HEK293T (cell line): ENCODE results near the gene STK24.

Source experiments
- CTCF ChIA-PET: fragments of 350-600 bp; formaldehyde crosslinking; extraction: SDS; loops from one replicate; lab custom pipeline; 2021; ENCODE audit warnings: antibody characterized with exemption, inconsistent platforms; lab: Yijun Ruan, JAX
- POLR2A ChIA-PET: fragments of 350-600 bp; formaldehyde crosslinking; extraction: SDS; loops from one replicate; lab custom pipeline; 2020; ENCODE audit warnings: antibody characterized with exemption, inconsistent platforms; lab: Yijun Ruan, JAX
- DNase-seq: peaks from one replicate; pipeline ENCODE4 v3.0.0; 2012; ENCODE audit warnings: mixed read lengths; ENCODE audit errors: extremely low spot score
- ARNT ChIP-seq: fragments of 450-650 bp; IDR thresholded peaks from 2 replicates; pipeline ENCODE4 v1.6.1; 2017; ENCODE audit warnings: mild to moderate bottlenecking
- BHLHE40 ChIP-seq: fragments of 450-650 bp; IDR thresholded peaks from 2 replicates; pipeline ENCODE4 v1.6.1; 2016; ENCODE audit warnings: mild to moderate bottlenecking, moderate library complexity, borderline replicate concordance
- CTBP1 ChIP-seq: fragments of 450-650 bp; IDR thresholded peaks from 2 replicates; pipeline ENCODE4 v1.6.1; 2016; ENCODE audit warnings: borderline replicate concordance
- ELF4 ChIP-seq: fragments of 450-650 bp; IDR thresholded peaks from 2 replicates; pipeline ENCODE4 v1.6.1; 2017; ENCODE audit warnings: antibody characterized with exemption
- FOXA1 ChIP-seq: fragments of 450-650 bp; IDR thresholded peaks from 2 replicates; pipeline ENCODE4 v1.6.1; 2016; ENCODE audit warnings: mild to moderate bottlenecking
- FOXK2 ChIP-seq: fragments of 450-650 bp; IDR thresholded peaks from 2 replicates; pipeline ENCODE4 v1.6.1; 2016; ENCODE audit warnings: mild to moderate bottlenecking
- FOXM1 ChIP-seq: fragments of 450-650 bp; IDR thresholded peaks from 2 replicates; pipeline ENCODE4 v1.6.1; 2017; ENCODE audit warnings: mild to moderate bottlenecking, borderline replicate concordance
- HDGF ChIP-seq: fragments of 450-650 bp; IDR thresholded peaks from 2 replicates; pipeline ENCODE4 v1.6.1; 2017; ENCODE audit warnings: antibody characterized with exemption, borderline replicate concordance
- L3MBTL2 ChIP-seq: fragments of 450-650 bp; conservative IDR thresholded peaks from 2 replicates; pipeline ENCODE4 v1.6.1; 2016; ENCODE audit warnings: mild to moderate bottlenecking
- LEF1 ChIP-seq: fragments of 450-650 bp; IDR thresholded peaks from 2 replicates; pipeline ENCODE4 v1.6.1; 2017; ENCODE audit warnings: mild to moderate bottlenecking, borderline replicate concordance
- NFRKB ChIP-seq: fragments of 450-650 bp; IDR thresholded peaks from 2 replicates; pipeline ENCODE4 v1.6.1; 2016; ENCODE audit warnings: mild to moderate bottlenecking, moderate library complexity
- PKNOX1 ChIP-seq: fragments of 450-650 bp; IDR thresholded peaks from 2 replicates; pipeline ENCODE4 v1.6.1; 2016
- SP1 ChIP-seq: fragments of 450-650 bp; IDR thresholded peaks from 2 replicates; pipeline ENCODE4 v1.6.1; 2017
- SUZ12 ChIP-seq: fragments of 450-650 bp; IDR thresholded peaks from 2 replicates; pipeline ENCODE4 v1.6.1; 2016; ENCODE audit warnings: mild to moderate bottlenecking
- TARDBP ChIP-seq: fragments of 450-650 bp; IDR thresholded peaks from 2 replicates; pipeline ENCODE4 v1.6.1; 2016
- ZNF384 ChIP-seq: fragments of 450-650 bp; IDR thresholded peaks from 2 replicates; pipeline ENCODE4 v1.6.1; 2016

Gene STK24

GRCh38 chr13:98508685-98509084 is 68.2 kb downstream of the STK24 start:
- TF ChIP-seq PKNOX1: no peak
- no peak for TF ChIP-seq SP1
- no peak for TF ChIP-seq ARNT
- TF ChIP-seq TARDBP: no peak
- no peak for TF ChIP-seq HDGF
- TF ChIP-seq ZNF384: no peak
- ChIA-PET CTCF (no interaction called here), POLR2A (no interaction called here)
- no peak for DNase-seq

DNA sequence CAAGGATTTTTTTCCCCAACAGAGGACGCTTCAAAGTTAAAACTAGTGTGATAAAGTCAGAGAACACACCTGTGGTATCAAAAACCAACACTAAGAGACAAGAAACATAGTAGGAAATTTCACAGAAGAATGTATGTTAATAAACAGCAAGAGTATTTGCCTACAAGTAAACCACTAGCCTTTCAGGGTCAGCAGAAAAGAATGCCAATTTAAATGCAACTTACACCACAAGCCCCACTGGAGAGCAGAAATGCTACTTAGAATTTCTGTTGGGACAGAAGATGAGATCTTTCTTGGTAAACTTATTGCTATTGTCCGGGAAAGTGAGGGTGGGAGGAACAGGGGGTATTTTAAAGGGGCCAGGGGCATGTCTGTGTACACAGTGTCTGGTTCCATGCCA is 68.6 kb downstream of the STK24 start:
- no peak for DNase-seq
- TF ChIP-seq FOXK2 (no peak), CTBP1 (no peak), SP1 (no peak), SUZ12 (no peak), ZNF384 (no peak), L3MBTL2 (no peak), FOXA1 (no peak)
- ChIA-PET POLR2A (no interaction called here), CTCF (interaction anchor here (1.8 kb wide), 1 partner anchor 12 kb away, joined by 6 read pairs; no protein-coding TSS in a partner anchor)

DNA sequence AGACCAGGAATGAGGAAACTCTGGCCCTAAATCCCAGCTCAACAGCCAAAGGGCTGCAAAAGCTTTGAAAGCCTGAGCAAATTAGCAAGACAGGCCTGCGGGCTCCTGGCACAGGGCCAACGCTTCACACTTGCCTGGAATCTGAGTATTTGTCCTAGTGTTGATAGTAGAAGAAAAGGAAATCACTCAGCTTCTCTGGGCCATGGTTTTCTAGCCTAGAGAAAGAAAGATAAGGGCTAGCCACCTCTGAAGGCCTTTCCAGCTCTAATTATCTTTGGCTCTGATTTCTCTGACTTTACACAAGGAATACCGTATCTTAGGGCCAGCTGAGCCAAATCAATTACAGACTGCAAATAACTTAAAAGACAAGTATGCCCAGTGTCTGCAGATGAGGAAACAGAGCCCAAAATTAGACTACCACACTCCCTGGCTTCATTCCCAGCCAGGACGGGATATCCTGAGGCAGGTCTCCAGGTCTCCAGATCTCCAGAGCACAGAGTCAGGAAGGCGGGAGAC is 69.6 kb downstream of the STK24 start:
- no peak for DNase-seq
- POLR2A ChIA-PET: interaction anchor here (1.5 kb wide), 1 partner anchor 23 kb away, joined by 4 read pairs; no protein-coding TSS in a partner anchor
- CTCF ChIA-PET: interaction anchor here (1.0 to 1.8 kb wide), 2 partner anchors 13 to 59 kb away, joined by 4 to 6 read pairs; no protein-coding TSS in a partner anchor
- TF ChIP-seq ARNT: no peak
- no peak for TF ChIP-seq FOXM1
- no peak for TF ChIP-seq ZNF384
- no peak for TF ChIP-seq BHLHE40
- no peak for TF ChIP-seq CTBP1
- no peak for TF ChIP-seq ELF4
- no peak for TF ChIP-seq FOXK2
- TF ChIP-seq NFRKB: no peak
- TF ChIP-seq LEF1: no peak
- no peak for TF ChIP-seq SUZ12
- no peak for TF ChIP-seq L3MBTL2
- TF ChIP-seq TARDBP: no peak

GRCh38 chr13:98506728-98507230 is 70.1 kb downstream of the STK24 start:
- CTCF ChIA-PET: interaction anchor here (1.0 to 1.8 kb wide), 2 partner anchors 13 to 58 kb away, joined by 4 to 6 read pairs; no protein-coding TSS in a partner anchor
- no peak for DNase-seq
- TF ChIP-seq FOXM1 (no peak), ARNT (no peak), L3MBTL2 (no peak), PKNOX1 (no peak), BHLHE40 (no peak), NFRKB (no peak), HDGF (no peak), LEF1 (no peak), ZNF384 (no peak), SP1 (no peak), FOXK2 (no peak), TARDBP (no peak), FOXA1 (no peak), ELF4 (no peak)
- POLR2A ChIA-PET: interaction anchor here (1.5 kb wide), 1 partner anchor 22 kb away, joined by 4 read pairs; no protein-coding TSS in a partner anchor

DNA sequence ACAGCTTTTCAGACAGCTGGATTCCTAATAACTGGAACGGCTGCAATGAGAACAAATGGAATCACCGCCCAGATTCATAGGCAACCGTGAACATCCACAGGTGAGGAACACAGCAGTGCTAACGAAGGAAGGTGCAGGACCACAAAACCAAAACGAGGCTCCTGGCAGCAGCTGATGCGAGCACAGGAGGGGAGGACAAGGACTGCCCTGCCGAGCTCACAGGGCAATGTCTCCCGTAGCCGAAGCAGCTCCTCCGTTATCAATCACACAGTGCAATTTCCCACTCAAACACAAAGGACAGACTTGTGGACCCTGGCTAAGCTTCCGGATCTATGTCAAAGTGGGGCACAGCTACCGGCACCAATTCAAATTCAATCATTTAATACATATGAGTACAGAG is 70.6 kb downstream of the STK24 start:
- CTCF ChIA-PET: interaction anchor here (1.8 kb wide), 1 partner anchor 14 kb away, joined by 6 read pairs; no protein-coding TSS in a partner anchor
- TF ChIP-seq SP1 (no peak), FOXA1 (no peak), FOXM1 (no peak), L3MBTL2 (no peak), SUZ12 (no peak), ZNF384 (no peak), FOXK2 (no peak), BHLHE40 (no peak), CTBP1 (no peak), ARNT (no peak), NFRKB (no peak), TARDBP (no peak), LEF1 (no peak), ELF4 (no peak)
- DNase-seq: no peak
- POLR2A ChIA-PET: interaction anchor here (1.5 kb wide), 1 partner anchor 22 kb away, joined by 4 read pairs; no protein-coding TSS in a partner anchor

- ChIA-PET POLR2A (no interaction called here), CTCF (interaction anchor here (0.8 kb wide), 1 partner anchor 57 kb away, joined by 3 read pairs; no protein-coding TSS in a partner anchor)
Measured at GRCh38 chr13:98505217-98505616, 71.7 kb downstream of the STK24 start.

More at GRCh38 chr13:98505217-98505616, 71.7 kb downstream of the STK24 start:
- TF ChIP-seq BHLHE40: no peak
- TF ChIP-seq L3MBTL2: no peak
- no peak for TF ChIP-seq ELF4
- no peak for TF ChIP-seq ARNT
- no peak for TF ChIP-seq NFRKB
- TF ChIP-seq SUZ12: no peak
- TF ChIP-seq CTBP1: no peak
- no peak for TF ChIP-seq SP1
- TF ChIP-seq FOXM1: no peak
- TF ChIP-seq TARDBP: no peak
- TF ChIP-seq FOXK2: no peak
- no peak for TF ChIP-seq HDGF
- TF ChIP-seq ZNF384: no peak
- TF ChIP-seq LEF1: no peak
- DNase-seq: no peak
